HCT116 (cell line): Measurements from ENCODE around the gene SCAF1. TPM values are rescaled to one million over a fixed set of nuclear protein-coding genes. Genes with fewer than 3 reads are reported as not detected.

Experiments used
- ATAC-seq: fragments of 200-7000 bp; cut with Tn5 transposase; 2 replicates; pipeline ENCODE4 v1.9.1; 2020; ENCODE audit warnings: mild to moderate bottlenecking, moderate library complexity
- BruUV-seq: library from RNA; stranded (reverse); fragments of 400-500 nt; replicated peaks from 2 replicates; lab custom pipeline; 2021; lab: Mats Ljungman, UMichigan
- CTCF ChIA-PET: fragments of 300-600 bp; sonication (Branson Sonifier 250); formaldehyde crosslinking; loops from one replicate; lab custom pipeline; 2021; ENCODE audit warnings: antibody characterized with exemption; lab: Charles Lee
- POLR2A ChIA-PET: fragments of 300-600, 350-600 bp; sonication (Branson Sonifier 250); formaldehyde crosslinking; loops from one replicate; lab custom pipeline; 2021; ENCODE audit warnings: antibody characterized with exemption; lab: Charles Lee
- RAD21 ChIA-PET, 2 experiments: fragments of 300-600 bp; sonication (Branson Sonifier 250); formaldehyde crosslinking; loops; one replicate each; lab custom pipeline; 2023; ENCODE audit warnings: low total read pairs in 2 of 2; ENCODE audit not compliant: uncharacterized antibody in 2 of 2, unreplicated experiment in 2 of 2, low non-redundant PET in 1 of 2; lab: Charles Lee
- DNase-seq: peaks from one replicate; pipeline ENCODE4 v3.0.0-alpha.2; 2010; ENCODE audit warnings: low read depth, low spot score
- H2AFZ ChIP-seq: fragments of 200-600 bp; shearing (Covaris generic), sonication (generic); 2 replicates; pipeline ENCODE4 v1.6.1; 2017; ENCODE audit warnings: low read depth, mixed run types, mixed read lengths, antibody characterized with exemption, low read length; ENCODE audit not compliant: poor library complexity, severe bottlenecking
- H3K27ac ChIP-seq: 2 replicates; pipeline ENCODE4 v1.5.1; 2012; ENCODE audit warnings: low read depth, low read length
- H3K27me3 ChIP-seq: fragments of 200-600 bp; sonication (generic); 2 replicates; pipeline ENCODE4 v1.6.1; 2016; ENCODE audit warnings: mixed run types, low read length, mixed read lengths; ENCODE audit not compliant: insufficient read depth
- H3K36me3 ChIP-seq, 2 experiments: fragments of 200-500 bp in 1 of 2; fragments of 200-600 bp in 1 of 2; sonication (Bioruptor generic) in 1 of 2; sonication (generic) in 1 of 2; 2 replicates each; pipeline versions ENCODE4 v1.5.1 to v1.6.1; 2014 to 2016; ENCODE audit warnings: low read length in 2 of 2, inconsistent platforms in 1 of 2, mixed read lengths in 1 of 2, mixed run types in 1 of 2; ENCODE audit not compliant: insufficient read depth in 2 of 2, control insufficient read depth in 1 of 2
- H3K4me1 ChIP-seq, 2 experiments: fragments of 200-600 bp in 1 of 2; sonication (generic) in 1 of 2; 2 replicates each; pipeline versions ENCODE4 v1.5.1 to v1.6.1; 2012 to 2017; ENCODE audit warnings: low read length in 2 of 2, inconsistent platforms in 1 of 2, mild to moderate bottlenecking in 1 of 2, mixed read lengths in 1 of 2, mixed run types in 1 of 2, moderate library complexity in 1 of 2; ENCODE audit not compliant: insufficient read depth in 2 of 2, control insufficient read depth in 1 of 2
- H3K4me2 ChIP-seq: fragments of 200-600 bp; sonication (generic); 2 replicates; pipeline ENCODE4 v1.6.1; 2017; ENCODE audit warnings: mixed run types, low read length, mixed read lengths
- H3K4me3 ChIP-seq, 2 experiments: fragments of 200-600 bp in 1 of 2; sonication (generic) in 1 of 2; replicated peaks in 1 of 2; 2 replicates each; pipeline ENCODE4 v1.5.1; 2011 to 2016; ENCODE audit warnings: low read length in 2 of 2, control low read depth in 1 of 2, low read depth in 1 of 2, mild to moderate bottlenecking in 1 of 2, mixed read lengths in 1 of 2, mixed run types in 1 of 2
- H3K79me2 ChIP-seq: fragments of 200-600 bp; sonication (generic); 2 replicates; pipeline ENCODE4 v1.6.1; 2017; ENCODE audit warnings: mild to moderate bottlenecking, mixed run types, low read length, moderate library complexity, mixed read lengths; ENCODE audit not compliant: insufficient read depth
- H3K9ac ChIP-seq: fragments of 200-600 bp; sonication (generic); 2 replicates; pipeline ENCODE4 v1.6.1; 2016; ENCODE audit warnings: low read length, mixed read lengths
- H3K9me2 ChIP-seq: fragments of 200-600 bp; sonication (generic), shearing (Covaris generic); 2 replicates; pipeline ENCODE4 v1.6.1; 2017; ENCODE audit warnings: mixed run types, mild to moderate bottlenecking, moderate library complexity; ENCODE audit not compliant: insufficient read depth
- H3K9me3 ChIP-seq, 2 experiments: fragments of 200-500 bp in 1 of 2; fragments of 200-600 bp in 1 of 2; sonication (Bioruptor generic) in 1 of 2; sonication (generic) in 1 of 2; 2 replicates each; pipeline ENCODE4 v1.6.1; 2014 to 2017; ENCODE audit warnings: low read length in 2 of 2, mixed read lengths in 2 of 2, inconsistent platforms in 1 of 2, low read depth in 1 of 2, mild to moderate bottlenecking in 1 of 2, mixed run types in 1 of 2, moderate library complexity in 1 of 2; ENCODE audit not compliant: control insufficient read depth in 1 of 2, insufficient read depth in 1 of 2
- H4K20me1 ChIP-seq: fragments of 200-600 bp; sonication (generic), shearing (Covaris generic); 2 replicates; pipeline ENCODE4 v1.6.1; 2017; ENCODE audit warnings: mixed run types, mild to moderate bottlenecking, moderate library complexity; ENCODE audit not compliant: insufficient read depth
- CEBPB ChIP-seq: IDR thresholded peaks from 2 replicates; pipeline ENCODE4 v1.6.1; 2012; ENCODE audit warnings: low read depth
- EGR1 ChIP-seq: IDR thresholded peaks from 2 replicates; pipeline ENCODE4 v1.6.1; 2012; ENCODE audit warnings: low read depth
- EZH2phosphoT487 ChIP-seq: fragments of 200-600 bp; IDR thresholded peaks from 2 replicates; pipeline ENCODE4 v1.6.1; 2018; ENCODE audit warnings: antibody characterized with exemption, borderline replicate concordance
- FOSL1 ChIP-seq: IDR thresholded peaks from 2 replicates; pipeline ENCODE4 v1.6.1; 2012; ENCODE audit warnings: low read depth
- JUND ChIP-seq: IDR thresholded peaks from 2 replicates; pipeline ENCODE4 v1.6.1; 2012
- POLR2AphosphoS5 ChIP-seq: IDR thresholded peaks from 2 replicates; pipeline ENCODE4 v1.6.1; 2011; ENCODE audit warnings: mild to moderate bottlenecking, low read depth, low read length, moderate library complexity
- RAD21 ChIP-seq: IDR thresholded peaks from 2 replicates; pipeline ENCODE4 v1.6.1; 2012; ENCODE audit warnings: low read depth, mild to moderate bottlenecking
- SRF ChIP-seq: IDR thresholded peaks from 2 replicates; pipeline ENCODE4 v1.6.1; 2012; ENCODE audit warnings: low read depth
- TCF7L2 ChIP-seq: IDR thresholded peaks from 2 replicates; pipeline ENCODE4 v1.7.0; 2011; ENCODE audit warnings: borderline replicate concordance, inconsistent platforms; ENCODE audit not compliant: insufficient read depth, insufficient read length; ENCODE audit errors: extremely low read depth
- YY1 ChIP-seq: IDR thresholded peaks from 2 replicates; pipeline ENCODE4 v1.6.1; 2011; ENCODE audit warnings: low read length, low read depth, moderate library complexity, mild to moderate bottlenecking; ENCODE audit not compliant: insufficient replicate concordance; ENCODE audit errors: extremely low read depth
- intact Hi-C: fragments of 100-400 bp; cut with micrococcal nuclease; formaldehyde crosslinking; loops from 2 replicates; pipeline ENCODE4 v1.10.0; 2022
- total RNA-seq: library from RNA; stranded (reverse); gene quantifications from one replicate; pipeline ENCODE4 v1.2.1, GENCODE V29; 2021; ENCODE audit not compliant: unreplicated experiment
- TF ChIP-seq, protein P1 (sequence below): IDR thresholded peaks from 2 replicates; pipeline ENCODE4 v1.6.1; 2012; ENCODE audit warnings: low read depth
- TF ChIP-seq, protein P2 (sequence below), 3 experiments: fragments of 200-600 bp in 1 of 3; sonication (generic) in 1 of 3; IDR thresholded peaks in 2 of 3; conservative IDR thresholded peaks in 1 of 3; 2 replicates each; pipeline ENCODE4 v1.5.1; 2012 to 2017; ENCODE audit warnings: low read depth in 2 of 3, low read length in 2 of 3, antibody characterized with exemption in 1 of 3, borderline replicate concordance in 1 of 3, control low read depth in 1 of 3, mild to moderate bottlenecking in 1 of 3, mixed read lengths in 1 of 3, mixed run types in 1 of 3, moderate library complexity in 1 of 3; ENCODE audit not compliant: insufficient read depth in 1 of 3

The SCAF1 gene
- total RNA-seq, 1 experiment from 2014 or later: 96.8 TPM

DNA sequence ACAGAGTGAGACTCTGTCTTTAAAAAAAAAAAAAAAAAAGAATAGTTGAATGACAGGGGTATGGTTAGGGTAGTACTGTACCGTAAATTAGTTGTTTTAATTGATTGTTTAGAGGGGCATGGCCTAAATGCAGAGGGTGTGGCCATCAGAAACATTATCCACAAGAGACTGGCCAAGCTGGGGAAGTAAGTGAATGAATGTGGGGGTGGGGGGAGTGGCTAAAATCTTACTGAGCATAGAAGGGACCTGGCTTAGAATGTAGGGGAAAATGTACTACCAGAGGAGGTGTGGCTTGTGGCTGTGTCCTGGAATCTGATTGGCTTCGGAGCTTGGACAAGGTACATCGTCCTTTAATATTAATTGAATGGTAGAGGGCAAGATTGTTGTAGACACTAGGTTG, 27.5 kb downstream of the SCAF1 start:
- H3K9me2 ChIP-seq: no peaks in the 10 kb centered on the region
- H3K27me3 ChIP-seq: no peaks in the 10 kb centered on the region
- H3K4me3 ChIP-seq: no peak overlapping the region
- H3K36me3 ChIP-seq: peaks cover 3 to 19% of the 10 kb centered on the region in 2 experiments; a peak in 2 of 4 replicates
- CTCF ChIA-PET: interaction anchor here (0.7 to 1.3 kb wide), 2 partner anchors 11 to 407 kb away, joined by 4 read pairs; no protein-coding TSS in a partner anchor
- BruUV-seq: no TSS peak
- peaks cover 13 to 31% of the 10 kb centered on the region in 2 experiments; a peak in 3 of 4 replicates for H3K4me1 ChIP-seq
- no peaks in the 10 kb centered on the region for H3K9me3 ChIP-seq
- no peak overlapping the region for H3K4me2 ChIP-seq
- no peak for ATAC-seq
- intact Hi-C loops: no loop called here
- H3K27ac ChIP-seq: no peak overlapping the region
- H3K9ac ChIP-seq: no peak overlapping the region
- no peak for DNase-seq
- H2AFZ ChIP-seq: no peak overlapping the region
- no peak for TF ChIP-seq POLR2AphosphoS5
- peak; percentile 46; the same call in 1 of the 2 replicates for TF ChIP-seq EGR1
- TF ChIP-seq, all 23 proteins: peak for 1
- RAD21 ChIA-PET: no interaction called here
- no peaks in the 10 kb centered on the region for H4K20me1 ChIP-seq
- H3K79me2 ChIP-seq: peaks cover 42% of the 10 kb centered on the region
- POLR2A ChIA-PET: interaction anchor here (1.6 kb wide), 1 partner anchor 27 kb away, joined by 3 read pairs; the partner anchor contains the start of gene SCAF1

DNA sequence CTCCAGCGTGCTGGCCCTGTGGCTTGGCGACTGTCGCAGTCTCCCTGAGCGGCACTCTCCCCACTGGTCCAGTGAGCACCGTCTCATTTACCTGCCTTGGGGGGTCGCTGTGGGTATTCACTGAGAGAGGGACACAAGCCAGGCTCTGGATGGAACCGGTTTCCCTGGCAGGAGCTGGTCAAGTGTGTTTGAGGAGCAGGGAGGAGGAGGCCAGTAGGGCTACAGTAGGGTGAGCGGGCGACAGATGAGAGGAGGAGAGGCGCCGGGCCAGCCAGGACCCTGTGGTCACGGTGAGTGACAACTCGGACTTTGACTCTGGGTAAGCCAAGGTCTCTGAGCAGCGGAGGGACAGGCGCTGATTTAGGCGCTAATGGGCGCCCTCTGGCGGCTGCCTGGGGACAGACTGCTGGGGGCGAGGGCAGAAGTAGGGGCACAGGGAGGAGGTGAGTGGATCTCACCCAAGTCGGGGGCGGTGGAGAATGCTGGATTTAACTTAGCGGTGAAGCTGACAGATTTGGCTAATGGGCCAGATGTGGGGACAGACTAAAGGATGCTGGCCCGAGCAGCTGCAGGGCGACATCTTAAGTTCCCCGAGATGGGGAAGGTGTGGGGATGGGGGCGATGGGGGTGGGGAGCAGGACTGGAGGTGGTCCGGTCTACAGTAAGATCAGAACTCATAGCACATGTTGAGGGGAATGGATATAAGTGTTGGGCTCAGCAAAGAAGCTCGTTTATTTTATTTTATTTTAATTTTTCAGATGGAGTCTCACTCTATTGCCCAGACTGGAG, 30.3 kb downstream of the SCAF1 start:
- peak; percentile 71 for DNase-seq
- intact Hi-C loops: no loop called here
- peak; percentile 40 for ATAC-seq

More for the DNA sequence above, 30.3 kb downstream of the SCAF1 start:
- Histone ChIP-seq H3K27ac (peak overlapping the region; percentile 55), H3K9me2 (no peaks in the 10 kb centered on the region), H3K4me3 (peak overlapping the region; percentile 15 to 22; a peak in 3 of 4 replicates), H3K9ac (peak overlapping the region; percentile 31), H3K9me3 (no peaks in the 10 kb centered on the region), H3K79me2 (peaks cover 20% of the 10 kb centered on the region), H2AFZ (no peak overlapping the region), H3K27me3 (no peaks in the 10 kb centered on the region), H3K36me3 (peaks cover 3 to 16% of the 10 kb centered on the region in 2 experiments; a peak in 2 of 4 replicates), H3K4me1 (peaks cover 16 to 34% of the 10 kb centered on the region in 2 experiments), H4K20me1 (no peaks in the 10 kb centered on the region), H3K4me2 (peak overlapping the region; percentile 69)
- POLR2A ChIA-PET: no interaction called here
- RAD21 ChIA-PET: interaction anchor here in 1 of 2 experiments (0.5 kb wide), 1 partner anchor 126 kb away, joined by 3 read pairs; no protein-coding TSS in a partner anchor
- TF ChIP-seq FOSL1 (no peak), JUND (no peak), RAD21 (peak; percentile 74), SRF (no peak), EZH2phosphoT487 (no peak), YY1 (peak; percentile 45), TCF7L2 (no peak), CEBPB (no peak)
- TF ChIP-seq, protein P1, sequence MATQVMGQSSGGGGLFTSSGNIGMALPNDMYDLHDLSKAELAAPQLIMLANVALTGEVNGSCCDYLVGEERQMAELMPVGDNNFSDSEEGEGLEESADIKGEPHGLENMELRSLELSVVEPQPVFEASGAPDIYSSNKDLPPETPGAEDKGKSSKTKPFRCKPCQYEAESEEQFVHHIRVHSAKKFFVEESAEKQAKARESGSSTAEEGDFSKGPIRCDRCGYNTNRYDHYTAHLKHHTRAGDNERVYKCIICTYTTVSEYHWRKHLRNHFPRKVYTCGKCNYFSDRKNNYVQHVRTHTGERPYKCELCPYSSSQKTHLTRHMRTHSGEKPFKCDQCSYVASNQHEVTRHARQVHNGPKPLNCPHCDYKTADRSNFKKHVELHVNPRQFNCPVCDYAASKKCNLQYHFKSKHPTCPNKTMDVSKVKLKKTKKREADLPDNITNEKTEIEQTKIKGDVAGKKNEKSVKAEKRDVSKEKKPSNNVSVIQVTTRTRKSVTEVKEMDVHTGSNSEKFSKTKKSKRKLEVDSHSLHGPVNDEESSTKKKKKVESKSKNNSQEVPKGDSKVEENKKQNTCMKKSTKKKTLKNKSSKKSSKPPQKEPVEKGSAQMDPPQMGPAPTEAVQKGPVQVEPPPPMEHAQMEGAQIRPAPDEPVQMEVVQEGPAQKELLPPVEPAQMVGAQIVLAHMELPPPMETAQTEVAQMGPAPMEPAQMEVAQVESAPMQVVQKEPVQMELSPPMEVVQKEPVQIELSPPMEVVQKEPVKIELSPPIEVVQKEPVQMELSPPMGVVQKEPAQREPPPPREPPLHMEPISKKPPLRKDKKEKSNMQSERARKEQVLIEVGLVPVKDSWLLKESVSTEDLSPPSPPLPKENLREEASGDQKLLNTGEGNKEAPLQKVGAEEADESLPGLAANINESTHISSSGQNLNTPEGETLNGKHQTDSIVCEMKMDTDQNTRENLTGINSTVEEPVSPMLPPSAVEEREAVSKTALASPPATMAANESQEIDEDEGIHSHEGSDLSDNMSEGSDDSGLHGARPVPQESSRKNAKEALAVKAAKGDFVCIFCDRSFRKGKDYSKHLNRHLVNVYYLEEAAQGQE: no peak
- TF ChIP-seq, protein P2, sequence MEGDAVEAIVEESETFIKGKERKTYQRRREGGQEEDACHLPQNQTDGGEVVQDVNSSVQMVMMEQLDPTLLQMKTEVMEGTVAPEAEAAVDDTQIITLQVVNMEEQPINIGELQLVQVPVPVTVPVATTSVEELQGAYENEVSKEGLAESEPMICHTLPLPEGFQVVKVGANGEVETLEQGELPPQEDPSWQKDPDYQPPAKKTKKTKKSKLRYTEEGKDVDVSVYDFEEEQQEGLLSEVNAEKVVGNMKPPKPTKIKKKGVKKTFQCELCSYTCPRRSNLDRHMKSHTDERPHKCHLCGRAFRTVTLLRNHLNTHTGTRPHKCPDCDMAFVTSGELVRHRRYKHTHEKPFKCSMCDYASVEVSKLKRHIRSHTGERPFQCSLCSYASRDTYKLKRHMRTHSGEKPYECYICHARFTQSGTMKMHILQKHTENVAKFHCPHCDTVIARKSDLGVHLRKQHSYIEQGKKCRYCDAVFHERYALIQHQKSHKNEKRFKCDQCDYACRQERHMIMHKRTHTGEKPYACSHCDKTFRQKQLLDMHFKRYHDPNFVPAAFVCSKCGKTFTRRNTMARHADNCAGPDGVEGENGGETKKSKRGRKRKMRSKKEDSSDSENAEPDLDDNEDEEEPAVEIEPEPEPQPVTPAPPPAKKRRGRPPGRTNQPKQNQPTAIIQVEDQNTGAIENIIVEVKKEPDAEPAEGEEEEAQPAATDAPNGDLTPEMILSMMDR (IDR thresholded peaks at IDR 0.05 in 2 of 3, conservative IDR thresholded peaks at IDR 0.05 in 1 of 3; ENCODE audit: borderline replicate concordance in 1 of 3, insufficient read depth in 1 of 3, low read depth in 2 of 3, low read length in 2 of 3): peak; percentile 94 to 96 (median 95)
- no TSS peak for BruUV-seq
- CTCF ChIA-PET: interaction anchor here (0.9 to 2.3 kb wide), 7 partner anchors 8 to 102 kb away, joined by 3 to 11 read pairs (median 3); partner anchors contain the start of genes RRAS and SCAF1
